Heart right ventricle (tissue), 16 donors: ENCODE results near the gene PANX2. TPM values are rescaled to one million over a fixed set of nuclear protein-coding genes. Genes with fewer than 3 reads are reported as not detected.

Experiments
- ATAC-seq, 8 donors: fragments of 200-7000 bp; cut with Tn5 transposase; one replicate each; pipeline ENCODE4 v1.9.1; 2020; ENCODE audit warnings: mild to moderate bottlenecking in 8 of 8, moderate library complexity in 8 of 8, moderate number of reproducible peaks in 1 of 8
- DNase-seq, 2 donors: peaks; one replicate each; pipeline ENCODE4 v3.0.0-alpha.2; 2020
- H3K27ac ChIP-seq, 10 donors: fragments of 200-600 bp; sonication (generic) in 2 of 10; one replicate each; pipeline versions ENCODE4 v1.5.0 to v1.8.0; 2020 to 2022; ENCODE audit warnings: mild to moderate bottlenecking in 3 of 10
- H3K27me3 ChIP-seq, 7 donors: fragments of 200-600 bp; one replicate each; pipeline ENCODE4 v1.8.0; 2021 to 2022; ENCODE audit warnings: mild to moderate bottlenecking in 2 of 7
- H3K36me3 ChIP-seq, 9 donors: fragments of 200-600 bp; sonication (generic) in 1 of 9; one replicate each; pipeline versions ENCODE4 v1.5.0 to v1.8.0; 2020 to 2022; ENCODE audit warnings: mild to moderate bottlenecking in 2 of 9
- H3K4me1 ChIP-seq, 9 donors: fragments of 200-600 bp; sonication (generic) in 1 of 9; one replicate each; pipeline versions ENCODE4 v1.5.0 to v1.8.0; 2020 to 2022; ENCODE audit warnings: mild to moderate bottlenecking in 4 of 9
- H3K4me3 ChIP-seq, 10 donors: fragments of 200-600 bp; sonication (generic) in 2 of 10; one replicate each; pipeline versions ENCODE4 v1.5.0 to v1.8.0; 2020 to 2022; ENCODE audit warnings: mild to moderate bottlenecking in 7 of 10, moderate library complexity in 2 of 10
- H3K9me3 ChIP-seq, 11 donors: fragments of 200-600 bp in 10 of 11; sonication (generic) in 2 of 11; one replicate each; pipeline versions ENCODE4 v1.5.0 to v1.8.0; 2013 to 2022; ENCODE audit warnings: mild to moderate bottlenecking in 2 of 11, control low read depth in 1 of 11, moderate library complexity in 1 of 11
- WGBS, 2 donors: extraction: QIAGEN DNeasy Blood & Tissue Kit; methylation state at CpG; one replicate each; pipeline ENCODE4 v1.1.7; 2013; ENCODE audit warnings: inconsistent platforms in 1 of 2; 5-methylcytosine and 5-hydroxymethylcytosine counted together
- intact Hi-C, 10 donors: fragments of 100-400 bp; cut with DNase I; formaldehyde crosslinking; loops; one replicate each; pipeline versions ENCODE4 v1.11.1 to v1.14.2; 2022
- polyA plus RNA-seq, 2 donors: library from polyadenylated mRNA; stranded (reverse); fragments of 200-250 nt; gene quantifications; one replicate each; pipeline ENCODE4 v1.2.3, GENCODE V29; 2013
- total RNA-seq, 10 donors: library from RNA; stranded (reverse); fragmentation: NEBNext Ultra II Directional in 3 of 10; extraction: Animal tissue kit (Norgen Biotek cat#: 25700) in 3 of 10; gene quantifications; one replicate each; pipeline versions ENCODE4 v1.2.1 to v1.2.4, GENCODE V29; 2021 to 2023
- TF ChIP-seq, protein P1 (sequence below), 9 donors: fragments of 200-600 bp; sonication (generic) in 2 of 9; IDR thresholded peaks; one replicate each; pipeline versions ENCODE4 v1.5.0 to v1.8.0; 2021 to 2022; ENCODE audit warnings: antibody characterized with exemption in 9 of 9, mild to moderate bottlenecking in 5 of 9, moderate library complexity in 1 of 9
- donor health status: Arrhythmogenic right ventricular cardiomyopathy.
- donor health status: ischemic (EF 13 %, LVEDD 7.1; RV severe dilation, severe dysfunction).
- donor health status: healthy with polysubstance abuse.
- donor health status: DM: no; HTN: yes; CAD: no.
- donor health status: DM: no; HTN: no; CAD: no.
- donor health status: ischemic (EF 25% LVEDD 6.9; RV normal size, moderate dysfunction).
- donor health status: ischemic (EF 25% LVEDD 5.7; RV mildly dilated, moderate dysfunction).
- donor health status: healthy.
- donor health status: DM: yes; HTN: yes; CAD: no.
- donor health status: Ischemic cardiomyopathy.
- donor health status: ischemic (EF 35%, LVEDD 5.7; RV mildly dilated, moderate dysfunction).
- donor health status: nonischemic (EF 11% LVEDD 7.7; RV severe dilation, severe dysfunction).
- donor health status: DM: yes; HTN: yes; CAD: no.
- donor health status: PGD.
- donor health status: ischemic (EF 29% LVEDD 5.4; RV normal size, mild dysfunction).
- donor health status: nonischemic (EF 23%, LVEDD 6.1; RV moderate dilation, normal function).

Gene PANX2
- total and polyA plus RNA-seq, 12 donors = 0.07 to 0.61 (median 0.21) TPM; not detected in 3

DNA sequence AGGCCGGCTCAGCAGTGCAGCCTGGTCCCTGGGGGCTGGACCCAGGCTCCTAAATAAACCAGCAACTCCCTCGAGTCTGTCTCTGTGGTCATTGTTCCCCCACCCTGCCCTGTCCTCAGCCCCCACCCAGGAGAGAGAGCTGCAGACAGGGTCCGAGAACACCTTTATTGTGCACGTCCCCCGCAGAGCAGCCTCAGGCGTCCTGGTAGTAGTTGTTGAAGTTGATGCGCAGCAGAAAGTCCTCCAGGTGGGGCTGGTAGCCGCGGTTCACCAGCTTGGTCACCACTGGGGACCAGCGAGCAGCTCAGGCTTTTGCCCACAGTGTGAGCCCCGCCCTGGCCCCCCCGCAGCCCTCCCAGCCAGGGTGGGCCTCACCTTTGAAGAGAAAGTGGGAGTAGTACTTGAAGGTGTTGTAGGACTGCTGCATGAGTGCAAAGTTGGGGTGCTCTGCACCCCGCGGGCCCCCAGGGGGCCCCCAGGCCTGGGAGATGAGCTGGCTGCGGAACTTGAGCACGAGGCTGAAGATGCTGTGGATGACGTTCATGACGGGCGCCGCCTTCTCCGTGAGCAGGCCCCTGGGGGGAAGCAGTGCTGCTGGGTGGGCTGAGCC is 47.1 kb downstream of the PANX2 start:
- TF ChIP-seq, protein P1, sequence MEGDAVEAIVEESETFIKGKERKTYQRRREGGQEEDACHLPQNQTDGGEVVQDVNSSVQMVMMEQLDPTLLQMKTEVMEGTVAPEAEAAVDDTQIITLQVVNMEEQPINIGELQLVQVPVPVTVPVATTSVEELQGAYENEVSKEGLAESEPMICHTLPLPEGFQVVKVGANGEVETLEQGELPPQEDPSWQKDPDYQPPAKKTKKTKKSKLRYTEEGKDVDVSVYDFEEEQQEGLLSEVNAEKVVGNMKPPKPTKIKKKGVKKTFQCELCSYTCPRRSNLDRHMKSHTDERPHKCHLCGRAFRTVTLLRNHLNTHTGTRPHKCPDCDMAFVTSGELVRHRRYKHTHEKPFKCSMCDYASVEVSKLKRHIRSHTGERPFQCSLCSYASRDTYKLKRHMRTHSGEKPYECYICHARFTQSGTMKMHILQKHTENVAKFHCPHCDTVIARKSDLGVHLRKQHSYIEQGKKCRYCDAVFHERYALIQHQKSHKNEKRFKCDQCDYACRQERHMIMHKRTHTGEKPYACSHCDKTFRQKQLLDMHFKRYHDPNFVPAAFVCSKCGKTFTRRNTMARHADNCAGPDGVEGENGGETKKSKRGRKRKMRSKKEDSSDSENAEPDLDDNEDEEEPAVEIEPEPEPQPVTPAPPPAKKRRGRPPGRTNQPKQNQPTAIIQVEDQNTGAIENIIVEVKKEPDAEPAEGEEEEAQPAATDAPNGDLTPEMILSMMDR (IDR thresholded peaks at IDR 0.05) = no peak
- DNase-seq = no peak

DNA sequence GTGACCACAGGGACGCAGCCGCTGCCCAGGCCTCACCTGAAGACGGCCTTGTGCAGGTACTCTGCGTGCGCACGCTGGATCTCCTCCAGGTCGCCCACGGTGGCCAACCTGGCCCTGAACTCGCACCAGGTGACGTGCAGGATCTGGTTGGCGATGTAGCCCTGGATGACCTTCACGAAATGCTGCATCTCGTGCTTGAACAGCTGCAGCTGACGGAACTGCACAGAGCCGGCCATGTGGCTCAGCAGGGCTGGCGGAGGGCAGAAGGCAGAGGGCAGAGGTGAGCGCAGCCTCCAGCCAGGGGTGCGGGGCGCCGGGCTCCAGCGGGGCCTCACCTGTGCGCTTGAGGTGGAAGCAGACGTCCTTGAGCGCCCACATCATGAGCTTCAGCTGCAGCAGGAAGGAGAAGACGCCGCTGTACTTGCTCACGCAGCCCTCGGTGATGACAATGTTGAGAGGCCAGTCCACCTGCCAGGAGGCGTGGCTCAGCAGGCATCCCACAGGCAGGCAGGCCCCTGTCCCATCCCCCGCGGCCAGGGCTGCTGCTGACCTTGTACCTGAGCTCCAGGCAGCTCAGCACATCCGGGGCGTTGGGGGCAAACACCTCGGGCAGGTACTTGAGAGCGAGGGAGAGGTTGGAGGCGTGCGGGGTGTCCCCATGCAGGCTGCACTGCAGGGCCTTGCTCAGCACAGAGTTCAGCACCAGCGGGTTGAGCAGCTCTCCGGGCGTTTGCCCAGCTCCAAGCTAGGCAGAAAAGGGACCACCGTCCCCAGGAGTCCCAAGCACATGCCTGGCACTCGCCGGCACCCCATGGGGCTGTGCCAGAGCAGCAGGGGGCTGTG is 47.8 kb downstream of the PANX2 start:
- Histone ChIP-seq H3K27me3 (no peaks in the 10 kb centered on the region), H3K27ac (no peak overlapping the region), H3K9me3 (no peaks in the 10 kb centered on the region), H3K4me3 (no peak overlapping the region), H3K4me1 (peaks cover 0 to 15% (median 6%) of the 10 kb centered on the region in 9 donors), H3K36me3 (peaks cover 10 to 99% (median 56%) of the 10 kb centered on the region in 9 donors)
- DNase-seq = no peak
- intact Hi-C loops = no loop called here
- TF ChIP-seq, protein P1 (IDR thresholded peaks at IDR 0.05) = no peak
- ATAC-seq = peak in 5 of 8 donors; percentile 0 to 16 (median 2)
- WGBS, 2 donors = 70 to 83% methylated on average over 40 to 43 of the region's 43 CpGs

More for the DNA sequence above, 47.1 kb downstream of the PANX2 start:
- H3K9me3 ChIP-seq = no peaks in the 10 kb centered on the region
- peaks cover 10 to 99% (median 56%) of the 10 kb centered on the region in 9 donors for H3K36me3 ChIP-seq
- peaks cover 0 to 15% (median 6%) of the 10 kb centered on the region in 9 donors for H3K4me1 ChIP-seq
- no peak for ATAC-seq
- H3K4me3 ChIP-seq = no peak overlapping the region
- H3K27ac ChIP-seq = no peak overlapping the region
- intact Hi-C loops = no loop called here
- WGBS, 2 donors = 86 to 88% methylated on average over 21 of the region's 21 CpGs
- no peaks in the 10 kb centered on the region for H3K27me3 ChIP-seq

DNA sequence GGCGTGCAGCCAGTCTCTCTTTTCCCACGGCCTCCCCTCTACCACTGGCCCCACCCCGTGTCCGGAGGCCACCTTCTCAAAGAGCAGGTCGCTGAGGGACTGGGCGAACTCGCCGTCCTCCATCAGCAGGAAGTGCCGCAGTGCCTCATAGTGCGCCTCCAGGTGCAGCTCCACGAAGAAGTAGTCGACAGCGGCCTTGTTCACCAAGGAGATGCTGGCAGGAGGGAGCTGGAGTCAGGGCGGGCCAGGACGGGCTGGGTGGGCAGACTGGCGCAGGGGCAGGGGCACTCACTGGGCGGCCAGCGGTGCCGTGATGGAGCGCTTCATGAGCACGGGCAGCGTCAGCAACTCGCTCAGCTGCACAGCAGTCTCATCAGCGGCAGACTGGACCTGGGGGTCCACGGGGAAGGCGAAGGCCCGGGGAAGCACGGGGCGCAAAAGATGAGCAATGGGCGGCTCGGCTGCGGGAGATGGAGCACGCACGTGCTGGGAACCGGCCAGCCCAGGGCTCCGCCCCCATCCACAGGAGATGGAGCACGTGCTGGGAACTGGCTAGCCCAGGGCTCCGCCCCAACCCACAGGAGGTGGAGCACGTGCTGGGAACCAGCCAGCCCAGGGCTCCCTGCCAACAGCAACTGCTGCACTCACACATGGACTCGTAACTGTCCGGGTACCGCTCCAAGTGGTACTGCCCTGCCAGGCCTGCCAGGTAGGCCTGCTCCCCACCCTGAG is 48.6 kb downstream of the PANX2 start:
- Histone ChIP-seq H3K36me3 (peaks cover 10 to 99% (median 56%) of the 10 kb centered on the region in 9 donors), H3K9me3 (no peaks in the 10 kb centered on the region), H3K27ac (no peak overlapping the region), H3K4me1 (peaks cover 0 to 15% (median 6%) of the 10 kb centered on the region in 9 donors), H3K27me3 (no peaks in the 10 kb centered on the region), H3K4me3 (no peak overlapping the region)
- DNase-seq = peak; percentile 83 to 90
- peak; percentile 76 to 85 (median 82) for ATAC-seq
- WGBS, 2 donors = 69 to 71% methylated on average over 42 of the region's 42 CpGs
- intact Hi-C loops = no loop called here
- TF ChIP-seq, protein P1 (IDR thresholded peaks at IDR 0.05) = no peak
